Measurements from ENCODE around the gene PVALB.
"Not testable (repeated sequence)": the region's sequence is repeated elsewhere in the genome, so short reads cannot be mapped to it uniquely, and the experiment has no call there.

Gene PVALB

GRCh38 chr22:36754881-36755280 lies 62.0 kb downstream of the PVALB start:
- not testable (repeated sequence) for DNase-seq

GRCh38 chr22:36753916-36754315 lies 62.9 kb downstream of the PVALB start:
- no peak for DNase-seq

- DNase-seq: no peak
Observed at GRCh38 chr22:36753120-36753802, 63.6 kb downstream of the PVALB start.

All from midbrain (tissue), 1 donor.